Gastroesophageal sphincter (tissue), 4 donors: Measurements from ENCODE around the gene VTN. TPM values are rescaled to one million over a fixed set of nuclear protein-coding genes. Genes with fewer than 3 reads are reported as not detected.

Experiments used
- ATAC-seq: fragments of 150-250 bp; one replicate; pipeline ENCODE4 v1.9.1; 2016; ENCODE audit warnings: mild to moderate bottlenecking, moderate library complexity
- H3K27ac ChIP-seq, 4 donors: fragments of 200-600 bp; sonication (generic) in 3 of 4; 1 replicate in 3 of 4; 2 replicates in 1 of 4; pipeline ENCODE4 v1.5.1; 2016 to 2019
- H3K27me3 ChIP-seq: fragments of 200-600 bp; sonication (generic); one replicate; pipeline ENCODE4 v1.5.1; 2019
- H3K36me3 ChIP-seq, 2 donors: fragments of 200-600 bp; sonication (generic); one replicate each; pipeline ENCODE4 v1.5.1; 2019; ENCODE audit warnings: control low read depth in 1 of 2
- H3K4me1 ChIP-seq, 3 donors: fragments of 200-600 bp; sonication (generic); 1 replicate in 2 of 3; 2 replicates in 1 of 3; pipeline ENCODE4 v1.5.1; 2016 to 2019; ENCODE audit warnings: control low read depth in 2 of 3
- H3K4me3 ChIP-seq, 2 donors: fragments of 200-600 bp; sonication (generic); one replicate each; pipeline ENCODE4 v1.5.1; 2019; ENCODE audit warnings: mild to moderate bottlenecking in 1 of 2, moderate library complexity in 1 of 2
- H3K9me3 ChIP-seq, 3 donors: fragments of 200-600 bp; sonication (generic); one replicate each; pipeline ENCODE4 v1.5.1; 2017 to 2019; ENCODE audit warnings: control low read depth in 2 of 3
- EP300 ChIP-seq: sonication (generic); formaldehyde crosslinking; IDR thresholded peaks from one replicate; pipeline ENCODE4 v1.6.1; 2017; ENCODE audit warnings: antibody characterized with exemption, mild to moderate bottlenecking
- POLR2A ChIP-seq, 2 donors: fragments of 450-650 bp; IDR thresholded peaks; one replicate each; pipeline ENCODE4 v1.6.1; 2017; ENCODE audit warnings: antibody characterized with exemption in 2 of 2, mild to moderate bottlenecking in 2 of 2, moderate library complexity in 1 of 2
- POLR2AphosphoS5 ChIP-seq: sonication (generic); formaldehyde crosslinking; IDR thresholded peaks from one replicate; pipeline ENCODE4 v1.6.1; 2017; ENCODE audit warnings: antibody characterized with exemption
- WGBS, 2 donors: methylation state at CpG; one replicate each; pipeline ENCODE4 v1.1.5; 2018; ENCODE audit warnings: low coverage in 1 of 2; 5-methylcytosine and 5-hydroxymethylcytosine counted together
- total RNA-seq, 4 donors: library from RNA; depleted of rRNA; stranded (reverse); fragments of >200 nt; gene quantifications; one replicate each; pipeline ENCODE4 v1.1.0, GENCODE V29; 2016
- TF ChIP-seq, protein P1 (sequence below), 4 experiments: fragments of 200-600 bp in 2 of 4; fragments of 450-650 bp in 2 of 4; sonication (generic) in 1 of 4; IDR thresholded peaks; one replicate each; pipeline ENCODE4 v1.5.1; 2017 to 2019; ENCODE audit warnings: antibody characterized with exemption in 4 of 4, mild to moderate bottlenecking in 2 of 4, moderate library complexity in 2 of 4

The VTN gene
- total RNA-seq, 4 donors from 2014 or later = 0.27 to 0.47 (median 0.27) TPM; not detected in 1

DNA sequence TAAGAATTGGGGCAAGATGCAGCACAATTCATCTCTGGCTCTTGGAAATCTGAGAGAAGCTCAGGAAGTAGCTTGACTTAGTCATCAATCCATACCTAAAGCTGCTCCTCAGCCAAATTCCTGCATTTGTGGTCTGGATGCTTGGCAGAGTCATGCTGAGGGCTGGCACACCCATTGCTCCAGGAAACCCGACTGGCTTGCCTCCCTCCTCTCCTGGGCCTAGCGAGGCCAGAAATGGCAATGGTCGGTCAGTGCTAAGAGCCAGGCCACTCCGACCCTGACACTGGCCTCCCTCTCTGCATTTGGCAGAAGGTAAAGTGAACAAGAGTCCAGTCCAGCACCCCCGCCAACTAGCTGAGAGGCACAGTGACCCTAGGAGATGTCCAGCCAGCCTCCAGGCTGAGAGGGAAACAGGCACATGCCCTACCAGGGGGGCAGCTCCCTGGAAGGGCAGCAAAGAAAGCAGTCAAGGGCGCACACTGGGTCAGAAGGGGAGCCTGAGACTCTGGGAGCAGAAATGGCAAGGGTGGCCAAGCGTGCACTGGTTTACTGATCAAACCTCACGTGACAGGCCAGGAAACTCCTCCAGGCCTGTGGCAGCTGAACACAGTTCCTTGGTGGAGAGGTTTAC, 22.7 kb downstream of the VTN start:
- Histone ChIP-seq H3K4me1 (peaks cover 0 to 16% (median 0%) of the 10 kb centered on the region in 3 donors), H3K36me3 (peaks cover 0 to 99% of the 10 kb centered on the region in 2 donors), H3K27ac (peak overlapping the region in 2 of 4 donors; percentile 20 to 29), H3K27me3 (no peaks in the 10 kb centered on the region), H3K4me3 (no peak overlapping the region), H3K9me3 (no peaks in the 10 kb centered on the region)
- no peak for TF ChIP-seq POLR2AphosphoS5
- WGBS, 2 donors = 93% methylated on average over 3 of the region's 8 CpGs; no CpG with 5 or more reads in 1 of the 2 donors
- no peak for ATAC-seq

DNA sequence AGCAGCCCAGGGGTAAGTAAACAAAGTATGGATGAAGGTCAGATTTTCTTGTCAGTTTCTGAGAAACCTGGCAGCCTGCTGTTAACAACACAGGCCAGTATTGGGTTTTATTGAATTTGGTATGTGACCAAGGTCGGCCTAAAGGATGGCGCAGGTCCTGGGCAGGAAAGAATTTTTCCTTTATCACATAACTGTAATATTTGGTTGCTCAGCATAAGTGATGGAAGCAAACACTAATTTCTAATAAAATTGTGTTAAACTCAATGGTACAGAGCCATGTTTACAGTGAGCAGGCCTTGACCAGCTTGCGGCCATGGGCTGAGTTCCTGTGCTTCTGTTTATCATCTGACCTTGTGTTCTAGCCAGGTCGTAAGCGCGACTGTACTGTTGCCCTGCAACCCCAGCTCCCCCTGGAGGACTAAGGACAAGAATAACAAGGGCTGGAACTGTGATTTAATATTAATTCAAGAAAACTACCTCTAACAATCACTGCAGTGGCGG, 23.3 kb downstream of the VTN start:
- 66 to 69% methylated on average over 2 to 7 of the region's 7 CpGs for WGBS, 2 donors
- Histone ChIP-seq H3K36me3 (peaks cover 0 to 99% of the 10 kb centered on the region in 2 donors), H3K27me3 (no peaks in the 10 kb centered on the region), H3K9me3 (no peaks in the 10 kb centered on the region), H3K4me3 (no peak overlapping the region), H3K4me1 (peaks cover 0 to 16% (median 0%) of the 10 kb centered on the region in 3 donors), H3K27ac (peak overlapping the region in 2 of 4 donors; percentile 20 to 29)
- no peak for ATAC-seq
- TF ChIP-seq, protein P1, sequence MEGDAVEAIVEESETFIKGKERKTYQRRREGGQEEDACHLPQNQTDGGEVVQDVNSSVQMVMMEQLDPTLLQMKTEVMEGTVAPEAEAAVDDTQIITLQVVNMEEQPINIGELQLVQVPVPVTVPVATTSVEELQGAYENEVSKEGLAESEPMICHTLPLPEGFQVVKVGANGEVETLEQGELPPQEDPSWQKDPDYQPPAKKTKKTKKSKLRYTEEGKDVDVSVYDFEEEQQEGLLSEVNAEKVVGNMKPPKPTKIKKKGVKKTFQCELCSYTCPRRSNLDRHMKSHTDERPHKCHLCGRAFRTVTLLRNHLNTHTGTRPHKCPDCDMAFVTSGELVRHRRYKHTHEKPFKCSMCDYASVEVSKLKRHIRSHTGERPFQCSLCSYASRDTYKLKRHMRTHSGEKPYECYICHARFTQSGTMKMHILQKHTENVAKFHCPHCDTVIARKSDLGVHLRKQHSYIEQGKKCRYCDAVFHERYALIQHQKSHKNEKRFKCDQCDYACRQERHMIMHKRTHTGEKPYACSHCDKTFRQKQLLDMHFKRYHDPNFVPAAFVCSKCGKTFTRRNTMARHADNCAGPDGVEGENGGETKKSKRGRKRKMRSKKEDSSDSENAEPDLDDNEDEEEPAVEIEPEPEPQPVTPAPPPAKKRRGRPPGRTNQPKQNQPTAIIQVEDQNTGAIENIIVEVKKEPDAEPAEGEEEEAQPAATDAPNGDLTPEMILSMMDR (IDR thresholded peaks at IDR 0.05) = peak in 1 of 4 experiments; percentile 17
- no peak for TF ChIP-seq POLR2AphosphoS5

DNA sequence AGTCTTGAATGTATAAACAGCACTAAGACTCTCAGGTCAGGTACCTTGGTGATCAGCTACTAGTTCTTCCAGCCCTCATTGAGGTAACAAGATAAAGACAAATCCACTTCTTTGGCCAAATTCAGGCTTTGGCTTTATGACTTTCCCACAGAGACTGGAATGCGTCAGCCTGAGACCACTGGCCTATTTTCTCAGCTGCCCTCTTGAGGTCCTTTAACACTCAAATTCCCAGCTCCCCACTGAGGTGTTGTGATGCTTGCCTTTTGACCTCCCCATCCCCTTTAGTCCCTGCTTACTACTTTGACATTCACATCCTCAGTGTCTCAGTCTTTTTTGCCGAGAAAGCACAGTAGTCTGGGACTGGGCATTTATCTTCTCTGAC, 23.9 kb downstream of the VTN start:
- no peak overlapping the region for H3K4me3 ChIP-seq
- WGBS, 2 donors = 54 to 71% methylated on average over 1 to 2 of the region's 2 CpGs
- H3K27me3 ChIP-seq = no peaks in the 10 kb centered on the region
- no peak for ATAC-seq
- H3K9me3 ChIP-seq = no peaks in the 10 kb centered on the region
- no peak for TF ChIP-seq POLR2AphosphoS5
- TF ChIP-seq, protein P1 (IDR thresholded peaks at IDR 0.05) = no peak
- H3K27ac ChIP-seq = peak overlapping the region in 1 of 4 donors; percentile 20
- H3K36me3 ChIP-seq = peaks cover 0 to 99% of the 10 kb centered on the region in 2 donors
- H3K4me1 ChIP-seq = peaks cover 0 to 16% (median 0%) of the 10 kb centered on the region in 3 donors

DNA sequence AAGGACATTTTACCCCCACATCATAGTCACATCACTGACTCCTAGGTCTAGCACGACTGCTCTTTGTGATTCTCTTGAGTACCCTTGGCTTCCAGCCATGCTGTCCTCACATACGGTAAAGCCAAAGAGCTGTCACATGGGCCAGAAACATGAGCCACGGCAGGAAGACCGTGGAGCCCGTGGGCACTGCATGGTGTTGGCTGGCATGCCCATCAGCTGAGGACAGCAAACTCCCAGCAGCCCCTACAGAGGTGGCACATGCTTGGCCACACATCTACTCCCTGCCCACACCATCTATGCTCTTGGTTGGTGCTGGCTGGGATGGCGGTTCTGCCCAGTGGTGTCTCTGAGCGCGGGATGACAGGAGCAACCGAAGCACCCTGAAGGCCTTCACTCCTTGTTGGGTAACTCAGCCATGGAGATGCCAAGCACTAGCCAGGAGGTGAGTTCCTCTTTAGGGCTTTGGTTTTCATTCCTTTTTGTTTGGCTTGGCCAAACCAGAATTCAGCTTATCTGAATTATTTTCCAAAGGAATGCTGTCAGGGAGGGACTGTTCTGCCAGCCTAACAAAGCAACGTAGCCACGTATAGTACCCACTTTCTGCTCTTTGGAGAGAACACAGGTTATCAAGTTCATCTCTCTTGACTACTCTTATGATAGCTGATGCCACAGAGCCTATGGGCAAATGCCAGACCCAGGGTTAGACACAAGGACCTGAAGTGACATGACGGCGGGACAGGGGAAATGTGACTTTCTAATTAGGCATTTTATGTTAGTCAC, 24.5 kb downstream of the VTN start:
- Histone ChIP-seq H3K4me3 (no peak overlapping the region), H3K27me3 (no peaks in the 10 kb centered on the region), H3K27ac (no peak overlapping the region), H3K36me3 (peaks cover 0 to 99% of the 10 kb centered on the region in 2 donors), H3K4me1 (peaks cover 0 to 16% (median 0%) of the 10 kb centered on the region in 3 donors), H3K9me3 (no peaks in the 10 kb centered on the region)
- no peak for ATAC-seq
- TF ChIP-seq EP300 = no peak
- TF ChIP-seq POLR2AphosphoS5 = no peak
- TF ChIP-seq POLR2A (IDR thresholded peaks at IDR 0.05) = no peak
- TF ChIP-seq, protein P1 (IDR thresholded peaks at IDR 0.05) = no peak
- 65% methylated on average over 4 to 7 of the region's 13 CpGs for WGBS, 2 donors

DNA sequence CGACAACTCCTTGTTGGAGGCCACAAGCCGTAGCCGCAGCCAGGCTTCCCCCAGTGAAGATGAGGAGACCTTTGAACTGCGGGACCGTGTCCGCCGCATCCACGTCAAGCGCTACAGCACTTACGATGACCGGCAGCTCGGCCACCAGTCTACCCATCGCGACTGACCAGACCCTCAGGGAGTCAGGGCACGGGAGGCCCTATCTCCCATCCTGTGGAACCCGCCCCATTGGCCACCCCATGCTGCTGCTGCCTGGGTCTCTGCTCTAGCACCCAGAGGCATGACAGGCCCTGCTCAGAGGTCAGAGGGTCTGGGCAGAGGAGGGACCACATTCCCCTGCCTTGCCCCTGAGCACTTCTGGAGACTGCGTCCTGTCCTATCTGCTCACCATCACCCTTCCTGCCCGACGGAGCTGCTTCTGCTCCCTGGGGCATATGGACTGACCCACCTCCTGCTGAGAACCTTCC, 25.6 kb downstream of the VTN start:
- no peak for TF ChIP-seq EP300
- TF ChIP-seq POLR2A (IDR thresholded peaks at IDR 0.05) = no peak
- TF ChIP-seq, protein P1 (IDR thresholded peaks at IDR 0.05) = no peak
- TF ChIP-seq POLR2AphosphoS5 = no peak
- peaks cover 0 to 99% of the 10 kb centered on the region in 2 donors for H3K36me3 ChIP-seq
- H3K27me3 ChIP-seq = no peaks in the 10 kb centered on the region
- ATAC-seq = no peak
- no peak overlapping the region for H3K27ac ChIP-seq
- 89% methylated on average over 5 of the region's 19 CpGs; no CpG with 5 or more reads in 1 of the 2 donors for WGBS, 2 donors
- H3K9me3 ChIP-seq = no peaks in the 10 kb centered on the region
- no peak overlapping the region for H3K4me3 ChIP-seq
- H3K4me1 ChIP-seq = peaks cover 0 to 23% (median 0%) of the 10 kb centered on the region in 3 donors
